HEK293T (cell line): ENCODE measurements around the gene CRABP2.

Experiments
- ARNT ChIP-seq: fragments of 450-650 bp; IDR thresholded peaks from 2 replicates; pipeline ENCODE4 v1.6.1; 2017; ENCODE audit warnings: mild to moderate bottlenecking
- ELF4 ChIP-seq: fragments of 450-650 bp; IDR thresholded peaks from 2 replicates; pipeline ENCODE4 v1.6.1; 2017; ENCODE audit warnings: antibody characterized with exemption
- SP1 ChIP-seq: fragments of 450-650 bp; IDR thresholded peaks from 2 replicates; pipeline ENCODE4 v1.6.1; 2017
- SUZ12 ChIP-seq: fragments of 450-650 bp; IDR thresholded peaks from 2 replicates; pipeline ENCODE4 v1.6.1; 2016; ENCODE audit warnings: mild to moderate bottlenecking
- TF ChIP-seq, protein P1 (sequence below): fragments of 450-650 bp; IDR thresholded peaks from 2 replicates; pipeline ENCODE4 v1.6.1; 2016

DNA sequence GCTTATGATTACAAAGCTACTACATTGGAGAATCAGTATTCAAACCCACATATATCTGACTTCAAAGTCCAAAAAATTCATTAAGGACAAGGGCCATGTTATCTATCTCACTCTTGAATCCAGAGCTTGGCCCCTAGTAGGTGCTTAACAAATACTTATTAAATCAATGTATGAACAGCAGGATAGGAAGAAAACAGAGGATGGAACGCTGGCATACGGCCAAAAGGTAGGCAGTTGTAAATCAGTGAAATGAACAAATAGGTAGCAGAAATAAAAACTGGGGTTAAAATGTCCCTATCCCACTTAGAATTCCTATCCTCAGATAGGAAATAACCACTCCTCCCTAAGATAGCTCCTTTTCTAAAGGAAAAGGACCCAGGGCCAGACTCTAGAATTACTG lies 33.5 kb upstream of the CRABP2 start:
- TF ChIP-seq ARNT (no peak), ELF4 (no peak), SUZ12 (no peak), SP1 (no peak)
- TF ChIP-seq, protein P1, sequence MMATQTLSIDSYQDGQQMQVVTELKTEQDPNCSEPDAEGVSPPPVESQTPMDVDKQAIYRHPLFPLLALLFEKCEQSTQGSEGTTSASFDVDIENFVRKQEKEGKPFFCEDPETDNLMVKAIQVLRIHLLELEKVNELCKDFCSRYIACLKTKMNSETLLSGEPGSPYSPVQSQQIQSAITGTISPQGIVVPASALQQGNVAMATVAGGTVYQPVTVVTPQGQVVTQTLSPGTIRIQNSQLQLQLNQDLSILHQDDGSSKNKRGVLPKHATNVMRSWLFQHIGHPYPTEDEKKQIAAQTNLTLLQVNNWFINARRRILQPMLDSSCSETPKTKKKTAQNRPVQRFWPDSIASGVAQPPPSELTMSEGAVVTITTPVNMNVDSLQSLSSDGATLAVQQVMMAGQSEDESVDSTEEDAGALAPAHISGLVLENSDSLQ: no peak
